Transverse colon (tissue), 4 donors: Measurements from ENCODE around the gene BMS1.

ENCODE experiments used
- POLR2A ChIP-seq: fragments of 450-650 bp; IDR thresholded peaks from one replicate; pipeline ENCODE4 v1.6.1; 2016; ENCODE audit warnings: antibody characterized with exemption, mild to moderate bottlenecking, moderate library complexity
- POLR2AphosphoS5 ChIP-seq, 3 donors: sonication (generic); formaldehyde crosslinking; IDR thresholded peaks; one replicate each; pipeline ENCODE4 v1.6.1; 2016; ENCODE audit warnings: antibody characterized with exemption in 3 of 3
- TF ChIP-seq, protein P1 (sequence below), 5 experiments: fragments of 200-600 bp in 3 of 5; fragments of 450-650 bp in 2 of 5; sonication (generic) in 3 of 5; IDR thresholded peaks; 1 replicate in 2 of 5; 2 replicates in 3 of 5; pipeline ENCODE4 v1.5.1; 2016 to 2017; ENCODE audit warnings: antibody characterized with exemption in 5 of 5, inconsistent platforms in 3 of 5, mild to moderate bottlenecking in 2 of 5, moderate library complexity in 1 of 5

DNA sequence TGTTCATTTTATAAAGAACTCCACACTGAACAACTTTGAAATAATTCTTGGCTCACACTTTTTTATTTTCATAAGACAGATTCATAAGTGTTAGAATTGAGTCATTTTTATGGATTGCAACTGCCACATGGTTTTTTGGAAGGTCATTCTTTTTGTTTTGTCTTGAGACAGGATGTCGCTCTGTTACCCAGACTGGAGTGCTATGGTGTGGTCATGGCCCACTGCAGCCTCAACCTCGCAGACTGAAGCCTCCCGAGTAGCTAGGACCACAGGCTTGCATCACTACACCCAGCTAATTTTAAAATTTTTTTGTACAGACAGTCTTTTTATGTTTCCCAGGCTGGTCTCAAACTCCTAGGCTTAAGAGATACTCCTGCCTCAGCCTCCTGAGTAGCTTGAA, 20.3 kb downstream of the BMS1 start:
- TF ChIP-seq, protein P1, sequence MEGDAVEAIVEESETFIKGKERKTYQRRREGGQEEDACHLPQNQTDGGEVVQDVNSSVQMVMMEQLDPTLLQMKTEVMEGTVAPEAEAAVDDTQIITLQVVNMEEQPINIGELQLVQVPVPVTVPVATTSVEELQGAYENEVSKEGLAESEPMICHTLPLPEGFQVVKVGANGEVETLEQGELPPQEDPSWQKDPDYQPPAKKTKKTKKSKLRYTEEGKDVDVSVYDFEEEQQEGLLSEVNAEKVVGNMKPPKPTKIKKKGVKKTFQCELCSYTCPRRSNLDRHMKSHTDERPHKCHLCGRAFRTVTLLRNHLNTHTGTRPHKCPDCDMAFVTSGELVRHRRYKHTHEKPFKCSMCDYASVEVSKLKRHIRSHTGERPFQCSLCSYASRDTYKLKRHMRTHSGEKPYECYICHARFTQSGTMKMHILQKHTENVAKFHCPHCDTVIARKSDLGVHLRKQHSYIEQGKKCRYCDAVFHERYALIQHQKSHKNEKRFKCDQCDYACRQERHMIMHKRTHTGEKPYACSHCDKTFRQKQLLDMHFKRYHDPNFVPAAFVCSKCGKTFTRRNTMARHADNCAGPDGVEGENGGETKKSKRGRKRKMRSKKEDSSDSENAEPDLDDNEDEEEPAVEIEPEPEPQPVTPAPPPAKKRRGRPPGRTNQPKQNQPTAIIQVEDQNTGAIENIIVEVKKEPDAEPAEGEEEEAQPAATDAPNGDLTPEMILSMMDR (IDR thresholded peaks at IDR 0.05): no peak
- TF ChIP-seq POLR2A: no peak
- TF ChIP-seq POLR2AphosphoS5 (IDR thresholded peaks at IDR 0.05): no peak
